HL-60 (cell line): ENCODE measurements around the gene MYO3B.

Source experiments
- DNase-seq, 2 experiments: peaks; one replicate each; pipeline ENCODE4 v3.0.0-alpha.2; 2010 to 2020; ENCODE audit warnings: low read depth in 1 of 2, low spot score in 1 of 2
- H3K27ac ChIP-seq: fragments of 250-450 bp; sonication (Bioruptor Pico); replicated peaks from 2 replicates; pipeline ENCODE4 v1.5.1; 2020; ENCODE audit warnings: mild to moderate bottlenecking, moderate library complexity
- H3K27me3 ChIP-seq: fragments of 250-450 bp; sonication (Bioruptor Pico); 2 replicates; pipeline ENCODE4 v1.5.1; 2021; ENCODE audit warnings: mild to moderate bottlenecking, moderate library complexity; ENCODE audit not compliant: insufficient read depth, poor library complexity, severe bottlenecking
- H3K4me3 ChIP-seq: replicated peaks from 2 replicates; pipeline ENCODE4 v1.5.1; 2011; ENCODE audit warnings: mild to moderate bottlenecking, control low read depth, low read length; ENCODE audit not compliant: insufficient read depth
- GABPA ChIP-seq: IDR thresholded peaks from 2 replicates; pipeline ENCODE4 v1.6.1; 2012; ENCODE audit warnings: low read depth
- POLR2AphosphoS5 ChIP-seq: IDR thresholded peaks from 2 replicates; pipeline ENCODE4 v1.6.1; 2012; ENCODE audit warnings: low read depth
- REST ChIP-seq: IDR thresholded peaks from 2 replicates; pipeline ENCODE4 v1.6.1; 2012; ENCODE audit warnings: low read depth; ENCODE audit not compliant: insufficient replicate concordance
- SPI1 ChIP-seq: IDR thresholded peaks from 2 replicates; pipeline ENCODE4 v1.6.1; 2012; ENCODE audit warnings: low read depth, mild to moderate bottlenecking, borderline replicate concordance
- TF ChIP-seq, protein P1 (sequence below): IDR thresholded peaks from one replicate; pipeline ENCODE4 v1.5.1; 2011; ENCODE audit warnings: low read length, control low read depth, inconsistent platforms; ENCODE audit not compliant: insufficient read depth

MYO3B gene

GRCh38 chr2:170690640-170691039 lies 512.7 kb downstream of the MYO3B start:
- TF ChIP-seq, protein P1, sequence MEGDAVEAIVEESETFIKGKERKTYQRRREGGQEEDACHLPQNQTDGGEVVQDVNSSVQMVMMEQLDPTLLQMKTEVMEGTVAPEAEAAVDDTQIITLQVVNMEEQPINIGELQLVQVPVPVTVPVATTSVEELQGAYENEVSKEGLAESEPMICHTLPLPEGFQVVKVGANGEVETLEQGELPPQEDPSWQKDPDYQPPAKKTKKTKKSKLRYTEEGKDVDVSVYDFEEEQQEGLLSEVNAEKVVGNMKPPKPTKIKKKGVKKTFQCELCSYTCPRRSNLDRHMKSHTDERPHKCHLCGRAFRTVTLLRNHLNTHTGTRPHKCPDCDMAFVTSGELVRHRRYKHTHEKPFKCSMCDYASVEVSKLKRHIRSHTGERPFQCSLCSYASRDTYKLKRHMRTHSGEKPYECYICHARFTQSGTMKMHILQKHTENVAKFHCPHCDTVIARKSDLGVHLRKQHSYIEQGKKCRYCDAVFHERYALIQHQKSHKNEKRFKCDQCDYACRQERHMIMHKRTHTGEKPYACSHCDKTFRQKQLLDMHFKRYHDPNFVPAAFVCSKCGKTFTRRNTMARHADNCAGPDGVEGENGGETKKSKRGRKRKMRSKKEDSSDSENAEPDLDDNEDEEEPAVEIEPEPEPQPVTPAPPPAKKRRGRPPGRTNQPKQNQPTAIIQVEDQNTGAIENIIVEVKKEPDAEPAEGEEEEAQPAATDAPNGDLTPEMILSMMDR = no peak
- no peak for TF ChIP-seq REST
- no peak for TF ChIP-seq POLR2AphosphoS5
- no peak for TF ChIP-seq SPI1
- no peak for TF ChIP-seq GABPA
- no peak overlapping the region for H3K27ac ChIP-seq
- no peak for DNase-seq
- no peaks in the 10 kb centered on the region for H3K27me3 ChIP-seq
- no peak overlapping the region for H3K4me3 ChIP-seq

- Histone ChIP-seq H3K27ac (no peak overlapping the region), H3K27me3 (no peaks in the 10 kb centered on the region), H3K4me3 (no peak overlapping the region)
- TF ChIP-seq GABPA (no peak), REST (no peak), POLR2AphosphoS5 (no peak), SPI1 (no peak)
- TF ChIP-seq, protein P1 = no peak
- no peak for DNase-seq
Measured at GRCh38 chr2:170694316-170694715, 516.4 kb downstream of the MYO3B start.

- Histone ChIP-seq H3K4me3 (no peak overlapping the region), H3K27me3 (peaks cover 2% of the 10 kb centered on the region), H3K27ac (no peak overlapping the region)
- DNase-seq = no peak
- TF ChIP-seq GABPA (no peak), POLR2AphosphoS5 (no peak)
- TF ChIP-seq, protein P1 = no peak
Measured at GRCh38 chr2:170695521-170696410, 517.8 kb downstream of the MYO3B start.
